Breast epithelium (tissue), 3 donors: ENCODE results near the gene VENTX.

Experiments
- POLR2A ChIP-seq: fragments of 450-650 bp; IDR thresholded peaks from one replicate; pipeline ENCODE4 v1.6.1; 2016; ENCODE audit warnings: antibody characterized with exemption, mild to moderate bottlenecking, moderate library complexity
- TF ChIP-seq, protein P1 (sequence below), 3 donors: fragments of 450-650 bp; IDR thresholded peaks; one replicate each; pipeline ENCODE4 v1.5.1; 2016 to 2017; ENCODE audit warnings: antibody characterized with exemption in 3 of 3, mild to moderate bottlenecking in 3 of 3, moderate library complexity in 3 of 3

DNA sequence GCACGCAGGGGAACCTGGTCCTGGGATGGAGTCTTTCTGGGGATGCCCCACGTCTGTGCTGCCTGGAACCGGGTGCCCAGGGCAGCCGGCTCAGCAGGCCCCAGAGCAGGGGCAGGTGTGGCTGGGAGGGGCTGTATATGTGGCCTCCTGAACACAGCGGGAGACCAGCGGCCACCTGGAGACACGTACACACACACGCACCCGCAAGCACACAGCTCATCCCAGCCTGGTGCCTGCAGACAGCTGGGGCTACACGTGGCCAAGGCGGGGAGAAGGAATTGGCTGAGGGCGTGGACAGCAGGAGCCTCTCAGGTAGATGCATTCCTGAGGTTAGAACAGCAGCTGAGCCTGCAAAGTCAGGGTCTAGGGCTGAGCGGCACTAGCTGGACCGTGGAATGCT, 25.0 kb downstream of the VENTX start:
- TF ChIP-seq, protein P1, sequence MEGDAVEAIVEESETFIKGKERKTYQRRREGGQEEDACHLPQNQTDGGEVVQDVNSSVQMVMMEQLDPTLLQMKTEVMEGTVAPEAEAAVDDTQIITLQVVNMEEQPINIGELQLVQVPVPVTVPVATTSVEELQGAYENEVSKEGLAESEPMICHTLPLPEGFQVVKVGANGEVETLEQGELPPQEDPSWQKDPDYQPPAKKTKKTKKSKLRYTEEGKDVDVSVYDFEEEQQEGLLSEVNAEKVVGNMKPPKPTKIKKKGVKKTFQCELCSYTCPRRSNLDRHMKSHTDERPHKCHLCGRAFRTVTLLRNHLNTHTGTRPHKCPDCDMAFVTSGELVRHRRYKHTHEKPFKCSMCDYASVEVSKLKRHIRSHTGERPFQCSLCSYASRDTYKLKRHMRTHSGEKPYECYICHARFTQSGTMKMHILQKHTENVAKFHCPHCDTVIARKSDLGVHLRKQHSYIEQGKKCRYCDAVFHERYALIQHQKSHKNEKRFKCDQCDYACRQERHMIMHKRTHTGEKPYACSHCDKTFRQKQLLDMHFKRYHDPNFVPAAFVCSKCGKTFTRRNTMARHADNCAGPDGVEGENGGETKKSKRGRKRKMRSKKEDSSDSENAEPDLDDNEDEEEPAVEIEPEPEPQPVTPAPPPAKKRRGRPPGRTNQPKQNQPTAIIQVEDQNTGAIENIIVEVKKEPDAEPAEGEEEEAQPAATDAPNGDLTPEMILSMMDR (IDR thresholded peaks at IDR 0.05) = no peak
- TF ChIP-seq POLR2A = no peak
